D721Med (cell line): ENCODE data around the gene CMIP.
"Not testable (repeated sequence)": the region's sequence is repeated elsewhere in the genome, so short reads cannot be mapped to it uniquely, and the experiment has no call there.

Source experiments
- DNase-seq: peaks from one replicate; pipeline ENCODE4 v3.0.0; 2011; ENCODE audit warnings: low spot score; ENCODE audit not compliant: insufficient read length
- FAIRE-seq: peaks from 2 replicates; lab custom pipeline; 2011; peaks lifted over from hg19 to GRCh38; lab: Jason Lieb, UNC
- TF ChIP-seq, protein P1 (sequence below): IDR thresholded peaks from 2 replicates; pipeline ENCODE4 v1.5.1; 2012; ENCODE audit warnings: mild to moderate bottlenecking, control low read depth; ENCODE audit not compliant: insufficient read depth; ENCODE audit errors: missing control alignments

CMIP gene

GRCh38 chr16:81687131-81687456, 242.5 kb downstream of the CMIP start:
- TF ChIP-seq, protein P1, sequence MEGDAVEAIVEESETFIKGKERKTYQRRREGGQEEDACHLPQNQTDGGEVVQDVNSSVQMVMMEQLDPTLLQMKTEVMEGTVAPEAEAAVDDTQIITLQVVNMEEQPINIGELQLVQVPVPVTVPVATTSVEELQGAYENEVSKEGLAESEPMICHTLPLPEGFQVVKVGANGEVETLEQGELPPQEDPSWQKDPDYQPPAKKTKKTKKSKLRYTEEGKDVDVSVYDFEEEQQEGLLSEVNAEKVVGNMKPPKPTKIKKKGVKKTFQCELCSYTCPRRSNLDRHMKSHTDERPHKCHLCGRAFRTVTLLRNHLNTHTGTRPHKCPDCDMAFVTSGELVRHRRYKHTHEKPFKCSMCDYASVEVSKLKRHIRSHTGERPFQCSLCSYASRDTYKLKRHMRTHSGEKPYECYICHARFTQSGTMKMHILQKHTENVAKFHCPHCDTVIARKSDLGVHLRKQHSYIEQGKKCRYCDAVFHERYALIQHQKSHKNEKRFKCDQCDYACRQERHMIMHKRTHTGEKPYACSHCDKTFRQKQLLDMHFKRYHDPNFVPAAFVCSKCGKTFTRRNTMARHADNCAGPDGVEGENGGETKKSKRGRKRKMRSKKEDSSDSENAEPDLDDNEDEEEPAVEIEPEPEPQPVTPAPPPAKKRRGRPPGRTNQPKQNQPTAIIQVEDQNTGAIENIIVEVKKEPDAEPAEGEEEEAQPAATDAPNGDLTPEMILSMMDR: no peak
- no peak for DNase-seq
- FAIRE-seq: no peak

DNA sequence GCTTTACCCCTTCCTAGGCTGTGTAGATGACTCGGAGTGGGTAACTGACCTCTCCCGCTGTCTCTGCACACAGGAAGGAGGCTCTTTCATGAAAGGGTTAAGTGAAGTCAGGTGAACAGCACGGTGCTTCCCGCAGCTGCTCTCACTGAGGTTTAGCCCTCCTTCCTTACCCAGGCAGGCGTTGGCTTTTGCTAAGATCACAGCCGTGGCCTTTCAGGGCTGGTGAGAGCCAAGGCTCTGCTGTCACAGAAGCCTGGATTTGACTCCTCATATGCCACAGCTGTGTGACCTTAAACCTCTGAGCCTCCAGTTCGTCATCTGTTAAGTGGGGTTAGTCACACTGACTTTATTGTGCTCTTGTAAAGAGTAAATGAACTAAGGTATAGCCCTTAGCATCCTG, 243.6 kb downstream of the CMIP start:
- no peak for DNase-seq
- TF ChIP-seq, protein P1: no peak
- no peak for FAIRE-seq

DNA sequence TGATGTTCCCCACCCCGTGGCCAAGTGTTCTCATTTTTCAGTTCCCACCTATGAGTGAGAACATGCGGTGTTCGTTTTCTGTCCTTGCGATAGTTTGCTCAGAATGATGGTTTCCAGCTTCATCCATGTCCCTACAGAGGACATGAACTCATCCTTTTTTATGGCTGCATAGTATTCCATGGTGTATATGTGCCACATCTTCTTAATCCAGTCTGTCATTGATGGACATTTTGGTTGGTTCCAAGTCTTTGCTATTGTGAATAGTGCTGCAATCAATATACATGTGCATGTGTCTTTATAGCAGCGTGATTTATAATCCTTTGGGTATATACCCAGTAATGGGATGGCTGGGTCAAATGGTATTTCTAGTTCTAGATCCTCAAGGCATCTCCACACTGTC, 244.2 kb downstream of the CMIP start:
- FAIRE-seq, DNase-seq: not testable (repeated sequence)

- DNase-seq (no peak), FAIRE-seq (no peak)
- TF ChIP-seq, protein P1: no peak
Measured at GRCh38 chr16:81692021-81692420, 247.4 kb downstream of the CMIP start.

- no peak for DNase-seq
- no peak for FAIRE-seq
- TF ChIP-seq, protein P1: no peak
Measured at GRCh38 chr16:81692571-81692970, 248.0 kb downstream of the CMIP start.

- TF ChIP-seq, protein P1: no peak
- FAIRE-seq (no peak), DNase-seq (no peak)
Measured at GRCh38 chr16:81693041-81693743, 248.6 kb downstream of the CMIP start.

GRCh38 chr16:81693744-81694303, 249.2 kb downstream of the CMIP start:
- FAIRE-seq (no peak), DNase-seq (no peak)
- TF ChIP-seq, protein P1: no peak
